GM12878 (cell line): ENCODE data around the gene KRTAP10-11. TPM values are rescaled to one million over a fixed set of nuclear protein-coding genes. Genes with fewer than 3 reads are reported as not detected.

ENCODE experiments used
- ATAC-seq: fragments of 200-7000 bp; cut with Tn5 transposase; 3 replicates; pipeline ENCODE4 v1.9.1; 2020; ENCODE audit warnings: mild to moderate bottlenecking, moderate library complexity
- BruUV-seq: library from RNA; stranded (reverse); fragments of 400-500 nt; replicated peaks from 2 replicates; lab custom pipeline; 2021; lab: Mats Ljungman, UMichigan
- CTCF ChIA-PET: fragments of 300-600 bp; sonication (Branson Sonifier 250); formaldehyde crosslinking; extraction: SDS; loops from one replicate; lab custom pipeline; 2021; ENCODE audit warnings: inconsistent platforms; lab: Yijun Ruan, JAX
- POLR2A ChIA-PET: fragments of 350-600 bp; formaldehyde crosslinking; extraction: SDS; loops from one replicate; lab custom pipeline; 2021; ENCODE audit warnings: inconsistent platforms; lab: Charles Lee
- RAD21 ChIA-PET: fragments of 300-600 bp; sonication (Branson Sonifier 250); formaldehyde crosslinking; loops from one replicate; lab custom pipeline; 2023; ENCODE audit warnings: antibody characterized with exemption; ENCODE audit not compliant: unreplicated experiment; lab: Charles Lee
- SMC1A ChIA-PET: fragments of 300-600 bp; sonication (Branson Sonifier 250); formaldehyde crosslinking; loops from one replicate; lab custom pipeline; 2023; ENCODE audit not compliant: unreplicated experiment, uncharacterized antibody; lab: Charles Lee
- DNase-seq: peaks from one replicate; pipeline ENCODE4 v3.0.0-alpha.2; 2011; ENCODE audit warnings: low read depth, low spot score
- FAIRE-seq: peaks from 3 replicates; lab custom pipeline; 2011; peaks lifted over from hg19 to GRCh38; lab: Jason Lieb, UNC
- H2AFZ ChIP-seq: 2 replicates; pipeline ENCODE4 v1.6.0; 2011; ENCODE audit warnings: low read depth, low read length, control low read depth; ENCODE audit not compliant: control insufficient read depth
- H3K27ac ChIP-seq: 2 replicates; pipeline ENCODE4 v1.5.1; 2011; ENCODE audit warnings: control low read depth; ENCODE audit not compliant: control insufficient read depth, insufficient read depth
- H3K27me3 ChIP-seq, 2 experiments: replicated peaks in 1 of 2; 2 replicates each; pipeline versions ENCODE4 v1.6.0 to v1.6.1; 2011; ENCODE audit warnings: low read length in 1 of 2; ENCODE audit not compliant: control insufficient read depth in 2 of 2, insufficient read depth in 2 of 2
- H3K36me3 ChIP-seq, 2 experiments: 2 replicates each; pipeline ENCODE4 v1.5.1; 2011; ENCODE audit warnings: low read length in 1 of 2; ENCODE audit not compliant: control insufficient read depth in 2 of 2, insufficient read depth in 2 of 2
- H3K4me1 ChIP-seq: 2 replicates; pipeline ENCODE4 v1.6.1; 2011; ENCODE audit warnings: mild to moderate bottlenecking, low read length, moderate library complexity, mixed read lengths; ENCODE audit not compliant: control insufficient read depth, insufficient read depth
- H3K4me2 ChIP-seq: 2 replicates; pipeline ENCODE4 v1.6.0; 2011; ENCODE audit warnings: control low read depth; ENCODE audit not compliant: control insufficient read depth, insufficient read depth
- H3K4me3 ChIP-seq: fragments of 200-600 bp; sonication (generic); 2 replicates; pipeline ENCODE4 v1.5.1; 2016
- H3K79me2 ChIP-seq: 2 replicates; pipeline ENCODE4 v1.6.0; 2011; ENCODE audit warnings: low read length; ENCODE audit not compliant: control insufficient read depth, insufficient read depth
- H3K9ac ChIP-seq: 2 replicates; pipeline ENCODE4 v1.8.0; 2011; ENCODE audit warnings: low read length, control low read depth, mixed read lengths; ENCODE audit not compliant: control insufficient read depth, insufficient read depth
- H3K9me3 ChIP-seq: replicated peaks from 3 replicates; pipeline ENCODE4 v1.5.1; 2011; ENCODE audit warnings: mild to moderate bottlenecking, low read length; ENCODE audit not compliant: control insufficient read depth, insufficient read depth
- H4K20me1 ChIP-seq: 2 replicates; pipeline ENCODE4 v1.6.0; 2011; ENCODE audit not compliant: control insufficient read depth, insufficient read depth
- ASH2L ChIP-seq: fragments of 300-600, 200-600 bp; sonication (generic); IDR thresholded peaks from 2 replicates; pipeline ENCODE4 v1.6.1; 2017; ENCODE audit warnings: low read depth, mild to moderate bottlenecking, borderline replicate concordance
- EGR1 ChIP-seq, 2 experiments: IDR thresholded peaks; 1 replicate in 1 of 2; 2 replicates in 1 of 2; pipeline ENCODE4 v1.6.1; 2011 to 2012; ENCODE audit warnings: low read depth in 2 of 2, low read length in 2 of 2, borderline replicate concordance in 1 of 2, mild to moderate bottlenecking in 1 of 2, moderate library complexity in 1 of 2
- MTA3 ChIP-seq: IDR thresholded peaks from 2 replicates; pipeline ENCODE4 v1.6.1; 2012; ENCODE audit warnings: low read length, inconsistent platforms, borderline replicate concordance
- NFYB ChIP-seq: IDR thresholded peaks from 2 replicates; pipeline ENCODE4 v1.6.1; 2011; ENCODE audit warnings: low read depth, mild to moderate bottlenecking, low read length, improper control_type of control experiment, moderate library complexity; ENCODE audit not compliant: insufficient read depth
- SMAD5 ChIP-seq: IDR thresholded peaks from 2 replicates; pipeline ENCODE4 v1.6.1; 2016; ENCODE audit warnings: antibody characterized with exemption, low read depth
- SRF ChIP-seq, 2 experiments: IDR thresholded peaks; 2 replicates each; pipeline ENCODE4 v1.6.1; 2011; ENCODE audit warnings: low read depth in 2 of 2, low read length in 2 of 2, mild to moderate bottlenecking in 1 of 2, moderate library complexity in 1 of 2
- TCF12 ChIP-seq: IDR thresholded peaks from 2 replicates; pipeline ENCODE4 v1.6.1; 2011; ENCODE audit warnings: low read depth, mild to moderate bottlenecking, low read length
- TCF7 ChIP-seq: IDR thresholded peaks from 2 replicates; pipeline ENCODE4 v1.6.1; 2014; ENCODE audit warnings: antibody characterized with exemption, borderline replicate concordance
- WGBS: methylation state at CpG from one replicate; pipeline ENCODE4 v1.1.6; 2016; ENCODE audit warnings: low lambda C conversion rate; ENCODE audit not compliant: insufficient replicate concordance, insufficient coverage; ENCODE audit errors: missing lambda C conversion rate; 5-methylcytosine and 5-hydroxymethylcytosine counted together
- in situ Hi-C: fragments of 300-500 bp; cut with MboI; formaldehyde crosslinking; loops from 9 replicates; pipeline ENCODE4 v1.14.3; 2018; ENCODE audit warnings: mixed read lengths
- intact Hi-C: fragments of 100-400 bp; cut with micrococcal nuclease; formaldehyde crosslinking; loops from one replicate; pipeline ENCODE4 v1.14.2; 2022; ENCODE audit not compliant: unreplicated experiment
- polyA plus RNA-seq, 11 experiments: library from polyadenylated mRNA; depleted of rRNA in 4 of 11; unstranded in 6 of 11; stranded (reverse) in 5 of 11; fragments of >200 nt; fragmentation: Nextera tagmentation in 4 of 11; fragmentation: Illumina TruSeq in 1 of 11; extraction: Ambion mirVana in 4 of 11; extraction: Trizol in 1 of 11; gene quantifications; 1 replicate in 1 of 11; 2 replicates in 10 of 11; pipeline versions ENCODE4 v1.2.1 to v1.2.3, GENCODE V29; 2011 to 2016; ENCODE audit warnings: inconsistent platforms in 2 of 11, missing spikeins in 2 of 11, low read depth in 1 of 11
- total RNA-seq, 4 experiments: library from RNA; depleted of rRNA in 3 of 4; stranded (reverse); fragments of >200 nt in 3 of 4; fragmentation: Illumina TruSeq in 1 of 4; extraction: Trizol in 1 of 4; gene quantifications; 2 replicates each; pipeline versions ENCODE4 v1.2.1 to v1.2.3, GENCODE V29; 2013 to 2021
- TF ChIP-seq, protein P1 (sequence below): fragments of 450-650 bp; IDR thresholded peaks from 2 replicates; pipeline ENCODE4 v1.6.1; 2017; ENCODE audit warnings: antibody characterized with exemption, mild to moderate bottlenecking, moderate library complexity
- TF ChIP-seq, protein P2 (sequence below): fragments of 150-350 bp; IDR thresholded peaks from 2 replicates; pipeline ENCODE4 v1.6.1; 2016; ENCODE audit warnings: low read depth, low read length
- TF ChIP-seq, protein P3 (sequence below): fragments of 450-650 bp; IDR thresholded peaks from 2 replicates; pipeline ENCODE4 v1.6.1; 2016; ENCODE audit warnings: mild to moderate bottlenecking, moderate library complexity, borderline replicate concordance
- TF ChIP-seq, protein P4 (sequence below): fragments of 450-650 bp; IDR thresholded peaks from 2 replicates; pipeline ENCODE4 v1.6.1; 2016; ENCODE audit warnings: mild to moderate bottlenecking

Gene KRTAP10-11
- total and polyA plus RNA-seq, 10 of the 15 experiments (the other 5 are each of a cell fraction or from before 2014, with no cell fraction given), result not detected

DNA sequence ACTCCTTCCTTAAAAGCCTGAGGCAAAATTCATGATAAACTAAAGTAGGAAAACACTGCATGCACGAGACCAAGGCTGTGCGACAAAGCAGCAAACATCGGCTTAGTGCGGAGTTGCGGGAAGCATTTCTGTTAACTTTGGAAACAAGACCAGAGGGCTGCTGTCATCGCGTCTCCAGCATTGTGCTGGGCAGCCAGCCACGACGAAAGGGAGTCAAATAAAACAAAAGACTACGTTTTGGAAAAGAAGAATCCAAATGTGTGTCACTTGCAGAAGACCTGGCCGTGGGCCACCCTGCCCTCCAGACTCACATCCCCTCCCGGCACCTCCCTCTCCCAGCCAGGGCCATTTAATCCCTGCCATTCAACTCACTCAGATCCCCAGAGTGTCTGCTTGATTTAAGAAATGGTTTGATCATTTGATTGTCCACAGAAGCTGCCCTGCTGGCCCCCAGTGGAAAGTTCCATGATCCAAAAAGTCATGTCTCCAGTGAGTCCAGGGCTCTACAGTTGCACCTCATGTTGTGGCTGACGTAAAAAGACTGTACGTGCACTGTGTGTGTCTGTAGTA, 2.4 kb upstream of the KRTAP10-11 start:
- no peak overlapping the region for H3K9ac ChIP-seq
- no peaks in the 10 kb centered on the region for H3K27me3 ChIP-seq
- intact Hi-C loops, result no loop called here
- no TSS peak for BruUV-seq
- peaks cover 1% of the 10 kb centered on the region; the same call in 1 of the 3 replicates for H3K9me3 ChIP-seq
- RAD21 ChIA-PET, result no interaction called here
- no peaks in the 10 kb centered on the region for H3K4me1 ChIP-seq
- DNase-seq (no peak), ATAC-seq (no peak), FAIRE-seq (no peak)
- H3K79me2 ChIP-seq, result no peaks in the 10 kb centered on the region
- no peak overlapping the region for H3K27ac ChIP-seq
- CTCF ChIA-PET, result no interaction called here
- H4K20me1 ChIP-seq, result no peaks in the 10 kb centered on the region
- H3K4me2 ChIP-seq, result no peak overlapping the region
- H2AFZ ChIP-seq, result no peak overlapping the region
- H3K4me3 ChIP-seq, result no peak overlapping the region
- 57% methylated on average over 13 of the region's 14 CpGs for WGBS
- SMC1A ChIA-PET, result no interaction called here
- H3K36me3 ChIP-seq, result no peaks in the 10 kb centered on the region
- in situ Hi-C loops, result no loop called here
- POLR2A ChIA-PET, result no interaction called here
- TF ChIP-seq TCF7 (no peak), MTA3 (no peak), NFYB (no peak), SMAD5 (no peak), EGR1 (IDR thresholded peaks at IDR 0.05; ENCODE audit: borderline replicate concordance in 1 of 2, low read depth in 2 of 2, low read length in 2 of 2) (no peak), TCF12 (no peak), SRF (IDR thresholded peaks at IDR 0.05; ENCODE audit: low read depth in 2 of 2, low read length in 2 of 2) (no peak), ASH2L (no peak)
- TF ChIP-seq, protein P1, sequence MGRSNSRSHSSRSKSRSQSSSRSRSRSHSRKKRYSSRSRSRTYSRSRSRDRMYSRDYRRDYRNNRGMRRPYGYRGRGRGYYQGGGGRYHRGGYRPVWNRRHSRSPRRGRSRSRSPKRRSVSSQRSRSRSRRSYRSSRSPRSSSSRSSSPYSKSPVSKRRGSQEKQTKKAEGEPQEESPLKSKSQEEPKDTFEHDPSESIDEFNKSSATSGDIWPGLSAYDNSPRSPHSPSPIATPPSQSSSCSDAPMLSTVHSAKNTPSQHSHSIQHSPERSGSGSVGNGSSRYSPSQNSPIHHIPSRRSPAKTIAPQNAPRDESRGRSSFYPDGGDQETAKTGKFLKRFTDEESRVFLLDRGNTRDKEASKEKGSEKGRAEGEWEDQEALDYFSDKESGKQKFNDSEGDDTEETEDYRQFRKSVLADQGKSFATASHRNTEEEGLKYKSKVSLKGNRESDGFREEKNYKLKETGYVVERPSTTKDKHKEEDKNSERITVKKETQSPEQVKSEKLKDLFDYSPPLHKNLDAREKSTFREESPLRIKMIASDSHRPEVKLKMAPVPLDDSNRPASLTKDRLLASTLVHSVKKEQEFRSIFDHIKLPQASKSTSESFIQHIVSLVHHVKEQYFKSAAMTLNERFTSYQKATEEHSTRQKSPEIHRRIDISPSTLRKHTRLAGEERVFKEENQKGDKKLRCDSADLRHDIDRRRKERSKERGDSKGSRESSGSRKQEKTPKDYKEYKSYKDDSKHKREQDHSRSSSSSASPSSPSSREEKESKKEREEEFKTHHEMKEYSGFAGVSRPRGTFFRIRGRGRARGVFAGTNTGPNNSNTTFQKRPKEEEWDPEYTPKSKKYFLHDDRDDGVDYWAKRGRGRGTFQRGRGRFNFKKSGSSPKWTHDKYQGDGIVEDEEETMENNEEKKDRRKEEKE, result no peak
- TF ChIP-seq, protein P2, sequence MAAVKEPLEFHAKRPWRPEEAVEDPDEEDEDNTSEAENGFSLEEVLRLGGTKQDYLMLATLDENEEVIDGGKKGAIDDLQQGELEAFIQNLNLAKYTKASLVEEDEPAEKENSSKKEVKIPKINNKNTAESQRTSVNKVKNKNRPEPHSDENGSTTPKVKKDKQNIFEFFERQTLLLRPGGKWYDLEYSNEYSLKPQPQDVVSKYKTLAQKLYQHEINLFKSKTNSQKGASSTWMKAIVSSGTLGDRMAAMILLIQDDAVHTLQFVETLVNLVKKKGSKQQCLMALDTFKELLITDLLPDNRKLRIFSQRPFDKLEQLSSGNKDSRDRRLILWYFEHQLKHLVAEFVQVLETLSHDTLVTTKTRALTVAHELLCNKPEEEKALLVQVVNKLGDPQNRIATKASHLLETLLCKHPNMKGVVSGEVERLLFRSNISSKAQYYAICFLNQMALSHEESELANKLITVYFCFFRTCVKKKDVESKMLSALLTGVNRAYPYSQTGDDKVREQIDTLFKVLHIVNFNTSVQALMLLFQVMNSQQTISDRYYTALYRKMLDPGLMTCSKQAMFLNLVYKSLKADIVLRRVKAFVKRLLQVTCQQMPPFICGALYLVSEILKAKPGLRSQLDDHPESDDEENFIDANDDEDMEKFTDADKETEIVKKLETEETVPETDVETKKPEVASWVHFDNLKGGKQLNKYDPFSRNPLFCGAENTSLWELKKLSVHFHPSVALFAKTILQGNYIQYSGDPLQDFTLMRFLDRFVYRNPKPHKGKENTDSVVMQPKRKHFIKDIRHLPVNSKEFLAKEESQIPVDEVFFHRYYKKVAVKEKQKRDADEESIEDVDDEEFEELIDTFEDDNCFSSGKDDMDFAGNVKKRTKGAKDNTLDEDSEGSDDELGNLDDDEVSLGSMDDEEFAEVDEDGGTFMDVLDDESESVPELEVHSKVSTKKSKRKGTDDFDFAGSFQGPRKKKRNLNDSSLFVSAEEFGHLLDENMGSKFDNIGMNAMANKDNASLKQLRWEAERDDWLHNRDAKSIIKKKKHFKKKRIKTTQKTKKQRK, result no peak
- TF ChIP-seq, protein P3, sequence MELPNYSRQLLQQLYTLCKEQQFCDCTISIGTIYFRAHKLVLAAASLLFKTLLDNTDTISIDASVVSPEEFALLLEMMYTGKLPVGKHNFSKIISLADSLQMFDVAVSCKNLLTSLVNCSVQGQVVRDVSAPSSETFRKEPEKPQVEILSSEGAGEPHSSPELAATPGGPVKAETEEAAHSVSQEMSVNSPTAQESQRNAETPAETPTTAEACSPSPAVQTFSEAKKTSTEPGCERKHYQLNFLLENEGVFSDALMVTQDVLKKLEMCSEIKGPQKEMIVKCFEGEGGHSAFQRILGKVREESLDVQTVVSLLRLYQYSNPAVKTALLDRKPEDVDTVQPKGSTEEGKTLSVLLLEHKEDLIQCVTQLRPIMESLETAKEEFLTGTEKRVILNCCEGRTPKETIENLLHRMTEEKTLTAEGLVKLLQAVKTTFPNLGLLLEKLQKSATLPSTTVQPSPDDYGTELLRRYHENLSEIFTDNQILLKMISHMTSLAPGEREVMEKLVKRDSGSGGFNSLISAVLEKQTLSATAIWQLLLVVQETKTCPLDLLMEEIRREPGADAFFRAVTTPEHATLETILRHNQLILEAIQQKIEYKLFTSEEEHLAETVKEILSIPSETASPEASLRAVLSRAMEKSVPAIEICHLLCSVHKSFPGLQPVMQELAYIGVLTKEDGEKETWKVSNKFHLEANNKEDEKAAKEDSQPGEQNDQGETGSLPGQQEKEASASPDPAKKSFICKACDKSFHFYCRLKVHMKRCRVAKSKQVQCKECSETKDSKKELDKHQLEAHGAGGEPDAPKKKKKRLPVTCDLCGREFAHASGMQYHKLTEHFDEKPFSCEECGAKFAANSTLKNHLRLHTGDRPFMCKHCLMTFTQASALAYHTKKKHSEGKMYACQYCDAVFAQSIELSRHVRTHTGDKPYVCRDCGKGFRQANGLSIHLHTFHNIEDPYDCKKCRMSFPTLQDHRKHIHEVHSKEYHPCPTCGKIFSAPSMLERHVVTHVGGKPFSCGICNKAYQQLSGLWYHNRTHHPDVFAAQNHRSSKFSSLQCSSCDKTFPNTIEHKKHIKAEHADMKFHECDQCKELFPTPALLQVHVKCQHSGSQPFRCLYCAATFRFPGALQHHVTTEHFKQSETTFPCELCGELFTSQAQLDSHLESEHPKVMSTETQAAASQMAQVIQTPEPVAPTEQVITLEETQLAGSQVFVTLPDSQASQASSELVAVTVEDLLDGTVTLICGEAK, result no peak
- TF ChIP-seq, protein P4, sequence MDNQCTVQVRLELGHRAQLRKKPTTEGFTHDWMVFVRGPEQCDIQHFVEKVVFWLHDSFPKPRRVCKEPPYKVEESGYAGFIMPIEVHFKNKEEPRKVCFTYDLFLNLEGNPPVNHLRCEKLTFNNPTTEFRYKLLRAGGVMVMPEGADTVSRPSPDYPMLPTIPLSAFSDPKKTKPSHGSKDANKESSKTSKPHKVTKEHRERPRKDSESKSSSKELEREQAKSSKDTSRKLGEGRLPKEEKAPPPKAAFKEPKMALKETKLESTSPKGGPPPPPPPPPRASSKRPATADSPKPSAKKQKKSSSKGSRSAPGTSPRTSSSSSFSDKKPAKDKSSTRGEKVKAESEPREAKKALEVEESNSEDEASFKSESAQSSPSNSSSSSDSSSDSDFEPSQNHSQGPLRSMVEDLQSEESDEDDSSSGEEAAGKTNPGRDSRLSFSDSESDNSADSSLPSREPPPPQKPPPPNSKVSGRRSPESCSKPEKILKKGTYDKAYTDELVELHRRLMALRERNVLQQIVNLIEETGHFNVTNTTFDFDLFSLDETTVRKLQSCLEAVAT, result no peak
